IPS-20b (cell line): Measurements from ENCODE around the gene TBC1D26.
"Not testable (repeated sequence)": the region's sequence is repeated elsewhere in the genome, so short reads cannot be mapped to it uniquely, and the experiment has no call there.

Experiments used
- H3K27ac ChIP-seq: one replicate; pipeline ENCODE4 v1.5.1; 2013; ENCODE audit warnings: low read length
- H3K27me3 ChIP-seq: 2 replicates; pipeline ENCODE4 v1.6.1; 2013; ENCODE audit warnings: mild to moderate bottlenecking, low read length, inconsistent platforms; ENCODE audit not compliant: insufficient read depth
- H3K36me3 ChIP-seq: 2 replicates; pipeline ENCODE4 v1.6.1; 2013; ENCODE audit warnings: low read depth, mild to moderate bottlenecking, inconsistent platforms, low read length, moderate library complexity; ENCODE audit not compliant: insufficient read depth
- H3K4me1 ChIP-seq: 2 replicates; pipeline ENCODE4 v1.6.1; 2013; ENCODE audit warnings: mild to moderate bottlenecking, control low read depth, inconsistent platforms, low read length, moderate library complexity; ENCODE audit not compliant: insufficient read depth
- H3K4me3 ChIP-seq: 2 replicates; pipeline ENCODE4 v1.5.1; 2013; ENCODE audit warnings: mild to moderate bottlenecking, low read length, inconsistent platforms
- H3K9ac ChIP-seq: 2 replicates; pipeline ENCODE4 v1.6.1; 2013; ENCODE audit warnings: low read depth, mild to moderate bottlenecking, inconsistent platforms, low read length, moderate library complexity
- H3K9me3 ChIP-seq: 2 replicates; pipeline ENCODE4 v1.6.1; 2013; ENCODE audit warnings: mild to moderate bottlenecking, low read depth, low read length, inconsistent platforms; ENCODE audit not compliant: insufficient read depth

TBC1D26 gene

DNA sequence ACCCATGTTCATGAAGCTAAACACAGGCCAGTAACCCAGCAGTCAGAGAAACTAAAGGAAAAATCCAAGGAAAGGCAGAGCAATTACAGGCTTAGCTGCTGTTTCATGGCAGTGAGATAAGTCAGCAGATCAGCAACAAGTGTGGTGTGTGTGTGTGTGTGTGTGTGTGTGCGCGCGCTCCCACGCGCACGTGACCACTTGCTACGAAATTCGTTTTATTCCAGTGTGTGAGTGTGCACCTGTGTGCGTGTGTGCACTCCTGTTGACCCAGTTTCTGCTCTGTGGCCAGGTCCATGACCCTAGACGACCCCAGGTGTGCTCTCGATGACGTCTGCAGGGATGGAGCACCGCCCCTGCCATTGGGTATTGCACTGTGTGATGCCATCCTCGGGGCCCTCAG, 1.5 kb upstream of the TBC1D26 start:
- not testable (repeated sequence) for H3K9ac ChIP-seq

DNA sequence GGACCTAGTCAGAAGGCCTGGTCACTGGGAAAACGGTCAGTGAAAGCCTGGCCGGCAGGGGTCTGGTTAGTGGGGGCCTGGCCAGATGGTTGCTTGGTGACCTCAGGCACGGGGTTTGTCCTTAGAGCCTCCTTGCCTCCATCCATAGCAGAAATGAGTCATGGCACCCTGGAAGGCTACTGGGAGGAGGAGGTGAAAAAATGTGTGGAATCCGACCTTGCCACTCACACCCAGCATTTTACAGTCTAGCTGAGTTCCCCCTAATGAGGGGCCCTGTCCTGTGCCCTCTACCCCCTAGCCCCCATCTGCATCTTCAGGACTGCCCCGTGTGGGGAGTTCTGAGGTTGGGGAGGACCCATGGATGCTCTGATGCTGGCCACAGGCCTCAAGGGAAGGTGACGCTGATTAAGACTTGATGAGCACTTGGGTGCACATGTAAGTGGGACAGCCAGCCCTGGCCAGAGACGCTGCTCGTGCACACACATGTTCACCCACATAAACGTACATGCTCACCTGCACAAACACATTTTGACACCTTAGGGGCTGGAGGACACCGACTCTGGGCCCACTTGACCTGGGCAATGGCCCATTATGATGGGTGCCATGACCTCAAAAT, 1.2 kb downstream of the TBC1D26 start:
- H3K9me3 ChIP-seq, H3K9ac ChIP-seq, H3K4me1 ChIP-seq, H3K36me3 ChIP-seq, H3K4me3 ChIP-seq, H3K27ac ChIP-seq, H3K27me3 ChIP-seq: not testable (repeated sequence)

More for the DNA sequence above, 1.5 kb upstream of the TBC1D26 start:
- not testable (repeated sequence) for H3K27ac ChIP-seq, H3K27me3 ChIP-seq, H3K4me1 ChIP-seq, H3K4me3 ChIP-seq, H3K36me3 ChIP-seq, H3K9me3 ChIP-seq

GRCh38 chr17:15736578-15736977, 4.5 kb downstream of the TBC1D26 start:
- H3K4me1 ChIP-seq, H3K36me3 ChIP-seq, H3K9me3 ChIP-seq, H3K27ac ChIP-seq, H3K27me3 ChIP-seq, H3K9ac ChIP-seq, H3K4me3 ChIP-seq: not testable (repeated sequence)

DNA sequence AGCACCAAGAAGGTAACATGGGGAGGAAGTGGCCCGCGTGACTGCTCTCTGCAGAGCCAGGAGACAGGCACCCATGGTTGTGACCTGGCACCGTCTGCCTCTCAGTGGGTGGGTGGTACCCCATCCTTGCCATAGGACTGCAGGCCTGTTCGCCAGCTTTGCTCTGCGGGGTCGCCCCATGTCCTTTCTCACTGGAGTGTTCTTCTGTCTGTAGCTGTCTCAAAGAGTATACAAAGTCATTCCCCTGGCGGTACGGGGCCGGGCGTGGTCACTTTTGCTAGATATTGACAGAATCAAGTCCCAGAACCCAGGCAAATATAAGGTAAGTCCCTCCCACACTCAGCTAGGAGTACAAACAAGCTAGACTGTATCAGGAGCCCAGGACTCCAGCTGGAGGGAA, 6.0 kb downstream of the TBC1D26 start:
- Histone ChIP-seq H3K9ac (no peak overlapping the region), H3K9me3 (no peaks in the 10 kb centered on the region), H3K4me3 (no peak overlapping the region), H3K36me3 (no peaks in the 10 kb centered on the region), H3K4me1 (no peaks in the 10 kb centered on the region), H3K27ac (no peak overlapping the region), H3K27me3 (no peaks in the 10 kb centered on the region)

DNA sequence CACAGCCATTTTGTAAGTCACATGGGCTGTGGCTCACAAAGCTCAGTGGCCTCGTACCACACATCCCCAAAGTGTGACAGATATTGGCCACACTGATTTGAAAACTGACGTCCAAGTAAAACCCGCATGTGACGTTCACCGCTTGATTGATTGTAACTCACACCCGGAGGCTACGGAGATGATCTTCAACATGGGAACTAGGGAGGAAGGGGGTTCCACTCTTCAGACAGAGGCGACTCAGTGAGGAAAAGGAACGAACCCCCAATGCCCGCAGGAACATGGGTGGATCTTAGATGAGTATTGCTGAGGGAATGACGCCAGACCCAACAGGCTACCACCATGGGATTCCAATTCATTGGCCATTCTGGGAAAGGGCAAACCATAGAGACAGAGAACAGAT, 7.2 kb downstream of the TBC1D26 start:
- H3K4me1 ChIP-seq, H3K27me3 ChIP-seq, H3K27ac ChIP-seq, H3K36me3 ChIP-seq, H3K4me3 ChIP-seq, H3K9ac ChIP-seq, H3K9me3 ChIP-seq: not testable (repeated sequence)

DNA sequence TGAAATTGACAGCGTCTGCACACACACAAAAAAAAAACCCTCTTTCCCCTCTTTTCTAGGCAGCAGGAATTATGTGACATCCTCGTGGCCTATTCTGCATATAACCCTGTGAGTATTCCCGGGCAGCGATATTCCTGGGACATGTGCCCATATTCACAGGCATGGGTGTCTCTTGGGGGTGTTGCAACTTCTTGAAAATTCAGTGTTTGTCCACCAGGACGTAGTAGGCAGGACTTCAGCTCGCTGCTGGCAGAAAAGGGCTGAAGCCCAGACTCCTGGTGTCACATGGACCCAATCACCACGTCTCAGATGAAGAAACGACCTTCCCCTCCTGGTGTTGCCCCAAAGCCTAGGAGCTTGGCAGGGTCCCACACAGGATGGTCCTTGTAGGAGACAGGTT, 8.0 kb downstream of the TBC1D26 start:
- H3K27ac ChIP-seq, H3K9me3 ChIP-seq, H3K9ac ChIP-seq, H3K4me3 ChIP-seq, H3K4me1 ChIP-seq, H3K27me3 ChIP-seq, H3K36me3 ChIP-seq: not testable (repeated sequence)

DNA sequence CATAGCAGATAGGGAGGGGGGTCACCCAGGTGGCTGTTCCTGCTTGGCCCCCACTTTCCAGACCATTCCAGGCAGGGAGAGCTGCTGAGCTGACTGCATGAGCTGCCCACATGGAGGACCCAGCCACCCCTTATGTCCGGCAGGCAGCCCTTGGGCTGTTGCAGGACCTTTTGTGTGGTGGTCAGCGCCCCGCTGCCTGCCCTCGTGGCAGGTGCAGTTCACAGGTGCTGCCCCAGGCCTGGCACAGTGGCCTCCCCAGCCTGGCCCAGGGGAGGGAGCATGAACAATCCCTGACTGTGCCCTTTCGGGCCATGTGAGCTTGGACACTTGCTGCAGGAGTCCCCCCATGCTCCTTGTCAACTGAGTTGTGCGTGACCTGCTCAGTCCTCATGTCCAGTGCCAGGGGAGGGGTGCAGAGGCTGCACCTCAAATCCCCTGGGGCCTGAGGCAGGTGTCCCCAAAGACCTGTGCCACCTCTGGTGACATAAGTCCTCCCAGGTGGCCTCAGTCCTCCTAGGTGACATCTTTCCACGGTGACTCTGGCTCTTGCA, 8.6 kb downstream of the TBC1D26 start:
- Histone ChIP-seq H3K9me3 (no peaks in the 10 kb centered on the region), H3K36me3 (no peaks in the 10 kb centered on the region), H3K27ac (no peak overlapping the region), H3K27me3 (no peaks in the 10 kb centered on the region), H3K9ac (no peak overlapping the region), H3K4me1 (no peaks in the 10 kb centered on the region), H3K4me3 (no peak overlapping the region)

DNA sequence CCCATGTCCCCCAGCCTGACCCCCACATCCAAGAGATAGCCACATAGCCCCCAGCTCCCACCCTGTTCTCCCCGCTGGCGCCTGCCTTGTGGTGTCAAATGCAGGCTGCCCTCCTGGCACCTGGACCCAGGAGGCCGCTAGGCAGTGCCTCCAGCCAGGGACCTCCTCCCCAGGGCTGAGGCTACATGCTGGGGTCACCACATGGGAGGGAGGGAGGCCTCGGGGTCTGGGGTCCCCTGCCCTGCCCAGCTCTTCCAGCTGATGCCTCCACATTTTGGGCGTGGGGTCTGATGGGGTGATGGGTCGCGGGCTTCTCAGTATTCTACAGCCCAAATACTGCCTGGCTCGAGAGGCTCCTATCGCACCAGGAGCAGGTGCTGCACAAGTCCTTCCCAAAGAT, 9.5 kb downstream of the TBC1D26 start:
- Histone ChIP-seq H3K4me1 (no peaks in the 10 kb centered on the region), H3K27ac (no peak overlapping the region), H3K36me3 (no peaks in the 10 kb centered on the region), H3K27me3 (no peaks in the 10 kb centered on the region), H3K4me3 (no peak overlapping the region), H3K9ac (no peak overlapping the region), H3K9me3 (0 out of 2 replicates have a peak, but pooled peaks cover 3% of the 10 kb centered on the region)

DNA sequence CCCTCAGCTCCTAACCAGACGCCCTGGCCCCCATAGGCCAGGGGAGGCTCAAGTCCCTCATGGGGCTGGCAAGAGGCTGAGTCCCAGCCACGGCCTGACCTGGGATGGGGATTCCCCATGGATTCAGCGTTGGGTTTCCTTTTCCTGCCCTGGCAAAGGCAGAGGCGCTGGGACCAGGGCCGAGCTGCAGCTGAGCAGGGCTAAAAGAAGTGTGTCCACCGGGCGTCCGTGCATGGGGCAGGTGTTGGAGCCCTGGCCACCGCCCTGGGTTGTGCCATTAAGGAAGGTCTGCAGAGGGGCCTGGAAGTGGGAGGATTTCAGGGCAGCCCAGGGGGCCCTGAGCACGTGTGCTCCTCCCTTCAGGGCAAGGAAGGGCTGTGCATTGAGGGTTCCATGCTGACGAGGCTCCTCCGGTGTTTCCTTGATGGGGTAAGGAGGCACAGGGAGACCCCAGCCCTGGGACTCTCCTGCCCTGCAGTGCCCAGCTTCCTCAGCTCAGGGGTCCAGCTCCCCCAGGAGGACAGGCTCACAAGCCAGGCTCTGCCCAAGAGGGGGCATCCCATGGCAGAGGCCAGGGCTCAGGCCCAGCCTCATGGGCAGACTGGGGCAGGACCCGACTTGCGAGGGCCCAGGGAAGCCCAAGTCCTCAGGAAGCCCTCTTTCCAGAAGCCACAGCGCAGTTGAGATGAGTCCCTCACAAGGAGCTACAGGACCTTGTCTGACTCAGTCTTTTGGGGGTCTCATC, 10.1 kb downstream of the TBC1D26 start:
- Histone ChIP-seq H3K4me3 (no peak overlapping the region), H3K36me3 (no peaks in the 10 kb centered on the region), H3K27ac (no peak overlapping the region), H3K9ac (no peak overlapping the region), H3K9me3 (0 out of 2 replicates have a peak, but pooled peaks cover 5% of the 10 kb centered on the region), H3K4me1 (no peaks in the 10 kb centered on the region), H3K27me3 (no peaks in the 10 kb centered on the region)

DNA sequence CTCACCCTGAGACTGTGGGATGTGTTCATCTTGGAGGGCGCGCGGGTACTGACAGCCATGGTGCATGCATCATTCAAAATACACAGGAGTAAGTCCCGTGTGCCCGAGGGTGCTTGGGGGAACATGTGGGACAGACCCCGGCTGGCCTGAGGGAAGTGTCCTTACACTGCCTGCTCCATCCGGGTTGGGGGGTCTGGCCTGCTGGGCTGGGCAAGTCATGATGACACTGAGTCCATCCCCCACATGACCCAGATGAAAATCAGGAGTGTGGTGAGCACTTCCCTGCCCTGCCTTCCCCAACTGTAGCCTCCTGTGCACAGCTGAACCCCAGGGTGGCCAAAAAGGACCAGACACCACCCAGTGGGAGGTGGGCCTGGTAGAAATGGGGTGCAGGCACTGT, 10.8 kb downstream of the TBC1D26 start:
- no peak overlapping the region for H3K9ac ChIP-seq
- no peaks in the 10 kb centered on the region for H3K36me3 ChIP-seq
- H3K27ac ChIP-seq = no peak overlapping the region
- no peaks in the 10 kb centered on the region for H3K4me1 ChIP-seq
- H3K4me3 ChIP-seq = no peak overlapping the region
- H3K27me3 ChIP-seq = no peaks in the 10 kb centered on the region
- H3K9me3 ChIP-seq = 0 out of 2 replicates have a peak, but pooled peaks cover 5% of the 10 kb centered on the region

- H3K4me3 ChIP-seq = no peak overlapping the region
- no peak overlapping the region for H3K9ac ChIP-seq
- 0 out of 2 replicates have a peak, but pooled peaks cover 5% of the 10 kb centered on the region for H3K9me3 ChIP-seq
- no peaks in the 10 kb centered on the region for H3K36me3 ChIP-seq
- H3K4me1 ChIP-seq = no peaks in the 10 kb centered on the region
- H3K27me3 ChIP-seq = no peaks in the 10 kb centered on the region
- H3K27ac ChIP-seq = no peak overlapping the region
Measured at GRCh38 chr17:15744074-15744676, 12.1 kb downstream of the TBC1D26 start.

DNA sequence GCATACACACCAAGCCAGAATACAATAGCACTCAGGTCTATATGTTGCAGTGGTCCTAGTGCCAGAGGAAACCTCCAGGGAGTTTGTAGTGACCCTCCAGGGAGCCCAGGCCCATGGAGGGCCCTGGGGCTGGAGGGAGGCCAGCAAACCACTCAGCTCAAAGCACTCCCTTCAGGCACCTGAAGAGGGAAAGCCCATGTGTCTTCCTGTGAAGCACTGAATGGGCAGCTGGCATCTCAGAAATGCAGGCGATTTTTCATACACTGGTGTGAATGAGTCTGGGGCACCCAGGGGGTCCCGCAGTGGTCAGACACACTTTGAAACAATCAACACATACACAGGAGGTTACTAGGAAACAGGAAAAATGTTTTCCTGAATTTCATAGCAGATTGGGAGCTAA, 12.8 kb downstream of the TBC1D26 start:
- Histone ChIP-seq H3K36me3 (no peaks in the 10 kb centered on the region), H3K27ac (no peak overlapping the region), H3K27me3 (no peaks in the 10 kb centered on the region), H3K4me3 (no peak overlapping the region), H3K9ac (no peak overlapping the region), H3K9me3 (0 out of 2 replicates have a peak, but pooled peaks cover 5% of the 10 kb centered on the region), H3K4me1 (no peaks in the 10 kb centered on the region)
